ENCODE results near the gene KRTAP9-8. TPM values are rescaled to one million over a fixed set of nuclear protein-coding genes. Genes with fewer than 3 reads are reported as not detected.
"Not testable (repeated sequence)": the region's sequence is repeated elsewhere in the genome, so short reads cannot be mapped to it uniquely, and the experiment has no call there.

Gene KRTAP9-8
- total and polyA plus RNA-seq, 11 donors: not detected

- H3K4me1 ChIP-seq; H3K36me3 ChIP-seq; ATAC-seq; DNase-seq; H3K27ac ChIP-seq; H3K9me3 ChIP-seq; intact Hi-C loops (cut with DNase I); H3K4me3 ChIP-seq: not testable (repeated sequence)
- WGBS, 4 donors: 50 to 90% (median 61%) methylated on average over 1 to 2 of the region's 2 CpGs
- peaks cover 0 to 34% (median 5%) of the 10 kb centered on the region in 9 donors for H3K27me3 ChIP-seq
Observed at GRCh38 chr17:41249637-41250240, 11.9 kb downstream of the KRTAP9-8 start, which contains the start of gene KRTAP9-4. KRTAP9-4 (plus strand) TSS chr17:41249687; CDS start chr17:41249721, 34 bp downstream.

GRCh38 chr17:41251261-41251660 lies 13.5 kb downstream of the KRTAP9-8 start:
- DNase-seq (no peak), ATAC-seq (no peak)
- Histone ChIP-seq H3K36me3 (no peaks in the 10 kb centered on the region), H3K9me3 (no peaks in the 10 kb centered on the region), H3K27ac (no peak overlapping the region), H3K27me3 (peaks cover 0 to 42% (median 5%) of the 10 kb centered on the region in 9 donors), H3K4me3 (no peak overlapping the region), H3K4me1 (no peaks in the 10 kb centered on the region)
- TF ChIP-seq CTCF (IDR thresholded peaks at IDR 0.05) (no peak), POLR2A (IDR thresholded peaks at IDR 0.05) (no peak)
- intact Hi-C loops (cut with DNase I): no loop called here
- 78 to 95% (median 87%) methylated on average over 1 of the region's 1 CpG for WGBS, 4 donors

- Histone ChIP-seq H3K36me3 (no peaks in the 10 kb centered on the region), H3K27ac (no peak overlapping the region), H3K4me1 (no peaks in the 10 kb centered on the region), H3K27me3 (peaks cover 0 to 68% (median 12%) of the 10 kb centered on the region in 9 donors), H3K9me3 (no peaks in the 10 kb centered on the region), H3K4me3 (no peak overlapping the region)
- DNase-seq: no peak
- TF ChIP-seq POLR2A (IDR thresholded peaks at IDR 0.05) (no peak), CTCF (IDR thresholded peaks at IDR 0.05) (no peak)
- intact Hi-C loops (cut with DNase I): no loop called here
- WGBS, 4 donors: 2 to 56% (median 31%) methylated on average over 1 of the region's 1 CpG
- ATAC-seq: no peak
Observed at GRCh38 chr17:41254861-41255260, 17.1 kb downstream of the KRTAP9-8 start.

- intact Hi-C loops (cut with DNase I); H3K4me1 ChIP-seq; DNase-seq; H3K9me3 ChIP-seq; ATAC-seq; H3K27ac ChIP-seq; H3K36me3 ChIP-seq; H3K4me3 ChIP-seq: not testable (repeated sequence)
- WGBS, 4 donors: 66 to 94% (median 78%) methylated on average over 2 to 5 of the region's 5 CpGs
- peaks cover 0 to 69% (median 12%) of the 10 kb centered on the region in 9 donors for H3K27me3 ChIP-seq
Observed at GRCh38 chr17:41255381-41256290, 17.8 kb downstream of the KRTAP9-8 start, which contains the start of gene KRTAP9-9. KRTAP9-9 (plus strand) TSS chr17:41255384.

GRCh38 chr17:41256291-41256685 lies 18.5 kb downstream of the KRTAP9-8 start:
- H3K4me3 ChIP-seq: no peak overlapping the region
- intact Hi-C loops (cut with DNase I): no loop called here
- ATAC-seq: no peak
- no peaks in the 10 kb centered on the region for H3K9me3 ChIP-seq
- peaks cover 0 to 64% (median 12%) of the 10 kb centered on the region in 9 donors for H3K27me3 ChIP-seq
- TF ChIP-seq POLR2A (IDR thresholded peaks at IDR 0.05) (no peak), CTCF (IDR thresholded peaks at IDR 0.05) (no peak)
- DNase-seq: no peak
- H3K27ac ChIP-seq: no peak overlapping the region
- 90 to 100% (median 95%) methylated on average over 1 of the region's 1 CpG for WGBS, 4 donors
- no peaks in the 10 kb centered on the region for H3K36me3 ChIP-seq
- no peaks in the 10 kb centered on the region for H3K4me1 ChIP-seq
